KMS-11 (cell line): ENCODE measurements around the gene TSPAN3.

ENCODE experiments used
- H2AFZ ChIP-seq: fragments of 200-600 bp; sonication (generic); 2 replicates; pipeline ENCODE4 v1.6.1; 2016; ENCODE audit warnings: antibody characterized with exemption, mixed run types, low read depth
- H3K27ac ChIP-seq: fragments of 200-600 bp; sonication (generic); 2 replicates; pipeline ENCODE4 v1.6.1; 2016; ENCODE audit warnings: mild to moderate bottlenecking, mixed run types
- H3K27me3 ChIP-seq: fragments of 200-600 bp; sonication (generic); 2 replicates; pipeline ENCODE4 v1.6.1; 2017; ENCODE audit warnings: mild to moderate bottlenecking, low read depth, mixed run types, moderate library complexity; ENCODE audit not compliant: insufficient read depth
- H3K36me3 ChIP-seq: fragments of 200-600 bp; sonication (generic); 2 replicates; pipeline ENCODE4 v1.6.1; 2017; ENCODE audit warnings: mild to moderate bottlenecking, mixed run types; ENCODE audit not compliant: insufficient read depth
- H3K4me1 ChIP-seq: fragments of 200-600 bp; sonication (generic); 2 replicates; pipeline ENCODE4 v1.6.1; 2016; ENCODE audit warnings: mild to moderate bottlenecking, low read depth, mixed run types; ENCODE audit not compliant: poor library complexity, severe bottlenecking
- H3K4me2 ChIP-seq: fragments of 200-600 bp; sonication (generic); 2 replicates; pipeline ENCODE4 v1.7.0; 2016; ENCODE audit warnings: mild to moderate bottlenecking, mixed run types
- H3K4me3 ChIP-seq: fragments of 200-600 bp; sonication (generic); IDR thresholded peaks from 2 replicates; pipeline ENCODE4 v1.6.1; 2017; ENCODE audit warnings: low read depth, low read length, mixed read lengths; ENCODE audit not compliant: insufficient read depth
- H3K79me2 ChIP-seq: fragments of 200-600 bp; sonication (generic); 2 replicates; pipeline ENCODE4 v1.6.1; 2016; ENCODE audit warnings: low read depth, mixed run types; ENCODE audit not compliant: insufficient read depth
- H3K9ac ChIP-seq: fragments of 200-600 bp; sonication (generic); 2 replicates; pipeline ENCODE4 v1.6.1; 2016; ENCODE audit warnings: mild to moderate bottlenecking, mixed run types
- H4K20me1 ChIP-seq: fragments of 200-600 bp; sonication (generic); 2 replicates; pipeline ENCODE4 v1.6.1; 2016; ENCODE audit warnings: mild to moderate bottlenecking, mixed run types; ENCODE audit not compliant: insufficient read depth
- CTCF ChIP-seq: fragments of 200-600 bp; sonication (generic); conservative IDR thresholded peaks from 2 replicates; pipeline ENCODE4 v1.6.1; 2017; ENCODE audit warnings: low read depth, mild to moderate bottlenecking, antibody characterized with exemption, low read length, moderate library complexity, mixed read lengths

The TSPAN3 gene

GRCh38 chr15:77076323-77076915 lies 5.5 kb upstream of the TSPAN3 start:
- H3K36me3 ChIP-seq, result no peaks in the 10 kb centered on the region
- no peak overlapping the region for H3K4me3 ChIP-seq
- H3K27ac ChIP-seq, result no peak overlapping the region
- H3K27me3 ChIP-seq, result no peaks in the 10 kb centered on the region
- H4K20me1 ChIP-seq, result no peaks in the 10 kb centered on the region
- no peak overlapping the region for H3K4me2 ChIP-seq
- H3K9ac ChIP-seq, result no peak overlapping the region
- H3K79me2 ChIP-seq, result no peaks in the 10 kb centered on the region
- no peak overlapping the region for H2AFZ ChIP-seq
- H3K4me1 ChIP-seq, result peaks cover 3% of the 10 kb centered on the region
- TF ChIP-seq CTCF, result no peak

- no peak overlapping the region for H3K4me2 ChIP-seq
- no peak overlapping the region for H3K9ac ChIP-seq
- H4K20me1 ChIP-seq, result no peaks in the 10 kb centered on the region
- no peak overlapping the region for H2AFZ ChIP-seq
- H3K4me3 ChIP-seq, result no peak overlapping the region
- H3K79me2 ChIP-seq, result no peaks in the 10 kb centered on the region
- TF ChIP-seq CTCF, result no peak
- peaks cover 7% of the 10 kb centered on the region for H3K4me1 ChIP-seq
- no peak overlapping the region for H3K27ac ChIP-seq
- no peaks in the 10 kb centered on the region for H3K27me3 ChIP-seq
- no peaks in the 10 kb centered on the region for H3K36me3 ChIP-seq
Observed at GRCh38 chr15:77075528-77075927, 4.6 kb upstream of the TSPAN3 start.

- Histone ChIP-seq H4K20me1 (no peaks in the 10 kb centered on the region), H3K4me1 (peaks cover 11% of the 10 kb centered on the region), H3K36me3 (no peaks in the 10 kb centered on the region), H3K4me2 (no peak overlapping the region), H3K4me3 (no peak overlapping the region), H2AFZ (no peak overlapping the region), H3K9ac (no peak overlapping the region), H3K27me3 (no peaks in the 10 kb centered on the region), H3K79me2 (peaks cover 11% of the 10 kb centered on the region), H3K27ac (no peak overlapping the region)
- TF ChIP-seq CTCF, result no peak
Observed at GRCh38 chr15:77074350-77074749, 3.4 kb upstream of the TSPAN3 start.

- no peak for TF ChIP-seq CTCF
- Histone ChIP-seq H3K4me1 (peaks cover 39% of the 10 kb centered on the region), H3K36me3 (no peaks in the 10 kb centered on the region), H3K27ac (no peak overlapping the region; the same call in 1 of the 2 replicates), H2AFZ (peak overlapping the region; percentile 77), H3K27me3 (no peaks in the 10 kb centered on the region), H3K9ac (peak overlapping the region; percentile 87; the same call in 1 of the 2 replicates), H4K20me1 (peaks cover 10% of the 10 kb centered on the region; the same call in 1 of the 2 replicates), H3K4me2 (peak overlapping the region; percentile 40), H3K4me3 (no peak overlapping the region), H3K79me2 (peaks cover 39% of the 10 kb centered on the region)
Observed at GRCh38 chr15:77071305-77072223, 655 bp upstream of the TSPAN3 start.
